Suprapubic skin (tissue), 4 donors: ENCODE results near the gene SLC44A1.

Experiments
- CTCF ChIP-seq, 2 donors: fragments of 200-600 bp in 1 of 2; fragments of 450-650 bp in 1 of 2; sonication (generic) in 1 of 2; IDR thresholded peaks; one replicate each; pipeline ENCODE4 v1.5.1; 2016 to 2019; ENCODE audit warnings: antibody characterized with exemption in 2 of 2, mild to moderate bottlenecking in 1 of 2, moderate library complexity in 1 of 2
- POLR2A ChIP-seq, 2 donors: fragments of 450-650 bp; IDR thresholded peaks; one replicate each; pipeline ENCODE4 v1.6.1; 2017; ENCODE audit warnings: antibody characterized with exemption in 2 of 2, mild to moderate bottlenecking in 2 of 2, moderate library complexity in 2 of 2
- POLR2AphosphoS5 ChIP-seq, 3 donors: sonication (generic); formaldehyde crosslinking; IDR thresholded peaks; one replicate each; pipeline ENCODE4 v1.6.1; 2017; ENCODE audit warnings: antibody characterized with exemption in 3 of 3

- TF ChIP-seq CTCF (IDR thresholded peaks at IDR 0.05) (no peak), POLR2AphosphoS5 (IDR thresholded peaks at IDR 0.05) (no peak), POLR2A (IDR thresholded peaks at IDR 0.05) (no peak)
Observed at GRCh38 chr9:105359892-105360291, 115.4 kb downstream of the SLC44A1 start.
